ENCODE data around the gene MYO1D.
"Not testable (repeated sequence)": the region's sequence is repeated elsewhere in the genome, so short reads cannot be mapped to it uniquely, and the experiment has no call there.

The MYO1D gene

GRCh38 chr17:32876417-32877163 is at the start of gene MYO1D:
Gene MYO1D (minus strand): TSS chr17:32877124. CDS start chr17:32876872, 252 bp downstream.
- DNase-seq = peak; percentile 78 to 81

- no peak for DNase-seq
These were observed 49.3 kb upstream of the MYO1D start for GRCh38 chr17:32926183-32926582.

GRCh38 chr17:32923905-32924304 is 47.0 kb upstream of the MYO1D start:
- not testable (repeated sequence) for DNase-seq

DNA sequence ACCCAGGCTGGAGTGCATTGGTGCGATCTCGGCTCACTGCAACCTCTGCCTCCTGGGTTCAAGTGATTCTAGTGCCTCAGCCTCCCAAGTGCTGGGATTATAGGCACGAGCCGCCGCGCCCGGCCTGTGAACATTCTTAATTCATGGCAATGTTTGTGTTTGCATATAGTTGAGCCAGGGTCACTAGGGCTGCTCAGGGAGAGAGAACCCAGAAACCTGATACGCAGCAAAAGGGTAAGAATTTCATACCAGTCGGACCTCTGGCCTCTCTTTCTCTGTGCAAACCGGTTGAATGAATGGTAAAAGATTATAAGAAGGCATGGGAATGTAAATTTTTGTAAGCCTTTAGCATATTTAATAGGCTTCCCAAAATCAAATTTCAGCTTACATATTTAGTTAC is 44.1 kb upstream of the MYO1D start:
- no peak for DNase-seq

GRCh38 chr17:32920293-32920692 is 43.4 kb upstream of the MYO1D start:
- no peak for DNase-seq

GRCh38 chr17:32919876-32920275 is 43.0 kb upstream of the MYO1D start:
- DNase-seq = not testable (repeated sequence)

GRCh38 chr17:32917842-32918241 is 40.9 kb upstream of the MYO1D start:
- no peak for DNase-seq

GRCh38 chr17:32917081-32917480 is 40.2 kb upstream of the MYO1D start:
- DNase-seq = no peak

DNA sequence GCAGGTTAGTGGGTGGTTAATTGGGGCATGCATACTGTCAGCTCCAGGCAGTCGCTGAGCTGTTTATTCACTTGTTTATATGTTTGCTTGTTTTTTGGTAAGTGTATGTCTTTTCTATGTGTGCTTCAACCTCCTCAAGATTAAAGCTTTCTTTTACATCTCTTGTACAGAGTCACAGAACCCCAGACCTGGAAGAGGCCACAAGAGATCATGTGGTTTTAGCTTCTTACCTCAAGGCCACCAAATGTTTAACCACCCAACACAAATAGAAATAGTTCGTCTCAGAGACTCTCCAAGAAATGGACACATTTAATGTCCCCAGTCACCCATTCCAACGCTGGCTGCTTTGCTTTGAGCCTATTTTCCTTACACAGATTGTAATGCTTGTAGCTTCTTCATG is 39.2 kb upstream of the MYO1D start:
- DNase-seq = no peak

DNA sequence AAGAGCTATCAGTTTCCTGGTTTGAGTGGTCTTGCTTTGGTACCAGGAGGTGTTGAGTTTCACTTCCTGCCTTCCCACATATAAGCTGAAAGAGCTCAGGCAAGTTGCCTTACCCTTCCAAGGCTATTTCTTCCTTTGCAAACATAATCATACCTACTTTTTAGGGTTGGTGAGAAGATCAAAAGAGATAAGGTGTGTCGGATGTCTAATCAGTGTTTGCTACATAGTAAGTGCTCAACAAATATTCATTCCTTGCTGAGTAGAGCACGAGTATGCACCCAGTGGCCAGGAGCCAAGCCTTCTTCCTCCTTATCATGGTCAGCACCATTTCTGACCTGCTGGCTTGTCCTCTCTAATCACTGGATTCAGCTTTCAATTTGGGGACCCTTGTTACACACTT is 38.3 kb upstream of the MYO1D start:
- DNase-seq = no peak

DNA sequence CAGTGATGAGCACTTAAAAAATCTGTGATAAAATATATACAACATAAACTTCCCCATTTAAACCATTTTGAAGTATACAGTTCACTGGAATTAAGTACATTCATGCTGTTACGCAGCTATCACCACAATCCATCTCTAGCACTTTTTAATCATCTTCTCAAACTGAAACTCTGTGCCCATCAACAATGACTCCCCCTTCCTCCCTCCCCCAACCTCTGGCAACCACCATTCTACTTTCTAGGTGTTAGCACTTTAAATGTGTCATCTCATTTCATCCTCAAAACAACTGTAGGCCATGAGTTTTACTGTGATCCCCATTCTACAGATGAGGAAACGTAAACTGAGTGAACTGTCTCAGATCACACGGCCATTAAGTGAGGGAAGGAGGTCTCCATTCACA is 37.3 kb upstream of the MYO1D start:
- no peak for DNase-seq

DNA sequence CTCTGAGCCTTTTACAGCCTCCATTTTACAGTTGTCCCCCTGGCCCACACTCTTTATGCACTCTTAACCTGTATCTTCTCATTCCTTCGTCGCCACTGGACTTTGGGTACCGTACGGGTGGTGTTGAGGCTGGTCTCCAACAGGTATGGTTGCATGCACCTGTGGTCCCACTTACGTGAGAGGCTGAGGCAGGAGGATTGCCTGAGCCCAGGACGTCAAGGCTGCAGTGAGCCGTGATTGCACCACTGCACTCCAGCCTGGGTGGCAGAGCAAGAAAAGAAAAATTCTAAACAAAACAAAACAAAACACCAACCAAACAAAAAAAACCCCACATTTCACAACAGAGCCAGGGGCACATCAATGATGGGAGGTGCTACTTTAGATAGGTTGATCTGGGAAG is 36.7 kb upstream of the MYO1D start:
- DNase-seq = no peak

DNA sequence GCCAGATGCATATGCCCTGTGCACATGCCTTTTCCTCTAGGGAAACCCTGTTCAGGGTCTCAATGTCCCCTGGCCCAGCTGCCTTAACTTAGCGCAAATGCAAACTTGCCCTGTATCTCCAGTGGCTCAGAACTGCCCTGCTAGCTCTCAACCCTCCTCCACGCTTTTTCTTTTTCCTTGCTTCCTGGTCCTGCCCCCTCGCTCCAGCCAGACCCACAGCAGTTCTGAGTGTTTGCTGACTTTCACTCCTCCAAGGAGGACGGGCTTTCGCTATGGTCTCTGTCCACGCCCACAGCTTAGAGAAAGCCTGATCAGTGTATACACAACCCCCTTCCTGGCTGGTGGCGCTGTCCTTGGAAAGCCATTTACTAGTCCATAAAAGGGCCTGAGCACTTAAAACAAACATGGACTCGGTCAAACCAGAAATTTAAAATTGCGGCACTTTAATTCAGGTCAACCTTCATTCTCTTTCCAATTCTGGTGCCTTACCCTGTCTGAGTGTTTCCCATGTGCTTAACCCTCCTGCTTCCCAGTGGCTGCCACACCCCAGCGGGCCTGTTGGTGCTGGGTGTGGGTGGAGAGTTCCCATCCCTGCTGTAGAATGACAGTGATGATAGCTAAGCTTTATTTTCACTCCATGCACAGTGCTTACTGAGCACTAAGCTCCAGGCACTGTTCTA is 35.4 kb upstream of the MYO1D start:
- no peak for DNase-seq

- DNase-seq = no peak
These were observed 33.8 kb upstream of the MYO1D start for GRCh38 chr17:32910769-32911168.

GRCh38 chr17:32909787-32910369 is 33.0 kb upstream of the MYO1D start:
- peak; percentile 28 to 31 for DNase-seq

- DNase-seq = no peak
These were observed 30.7 kb upstream of the MYO1D start for GRCh38 chr17:32907583-32907982.

DNA sequence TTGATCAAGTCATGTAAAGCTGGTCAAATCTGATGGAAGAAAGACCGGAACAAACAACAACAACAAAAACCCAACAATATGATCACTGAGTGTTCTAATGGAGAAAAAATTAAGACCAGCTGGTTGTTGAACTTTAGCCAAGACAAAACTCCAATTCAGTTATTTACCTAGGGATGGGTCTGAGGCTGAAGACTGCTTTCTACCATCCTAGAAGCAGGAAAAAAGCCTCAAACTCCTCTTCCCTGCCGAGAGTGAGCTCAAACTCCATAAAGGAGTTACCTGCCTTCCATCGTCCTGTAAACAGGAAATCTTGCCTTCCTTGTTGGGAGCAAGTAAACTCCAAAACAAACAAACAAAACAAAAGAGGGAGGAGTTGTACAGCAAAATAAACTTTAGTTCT is 28.0 kb upstream of the MYO1D start:
- no peak for DNase-seq

DNA sequence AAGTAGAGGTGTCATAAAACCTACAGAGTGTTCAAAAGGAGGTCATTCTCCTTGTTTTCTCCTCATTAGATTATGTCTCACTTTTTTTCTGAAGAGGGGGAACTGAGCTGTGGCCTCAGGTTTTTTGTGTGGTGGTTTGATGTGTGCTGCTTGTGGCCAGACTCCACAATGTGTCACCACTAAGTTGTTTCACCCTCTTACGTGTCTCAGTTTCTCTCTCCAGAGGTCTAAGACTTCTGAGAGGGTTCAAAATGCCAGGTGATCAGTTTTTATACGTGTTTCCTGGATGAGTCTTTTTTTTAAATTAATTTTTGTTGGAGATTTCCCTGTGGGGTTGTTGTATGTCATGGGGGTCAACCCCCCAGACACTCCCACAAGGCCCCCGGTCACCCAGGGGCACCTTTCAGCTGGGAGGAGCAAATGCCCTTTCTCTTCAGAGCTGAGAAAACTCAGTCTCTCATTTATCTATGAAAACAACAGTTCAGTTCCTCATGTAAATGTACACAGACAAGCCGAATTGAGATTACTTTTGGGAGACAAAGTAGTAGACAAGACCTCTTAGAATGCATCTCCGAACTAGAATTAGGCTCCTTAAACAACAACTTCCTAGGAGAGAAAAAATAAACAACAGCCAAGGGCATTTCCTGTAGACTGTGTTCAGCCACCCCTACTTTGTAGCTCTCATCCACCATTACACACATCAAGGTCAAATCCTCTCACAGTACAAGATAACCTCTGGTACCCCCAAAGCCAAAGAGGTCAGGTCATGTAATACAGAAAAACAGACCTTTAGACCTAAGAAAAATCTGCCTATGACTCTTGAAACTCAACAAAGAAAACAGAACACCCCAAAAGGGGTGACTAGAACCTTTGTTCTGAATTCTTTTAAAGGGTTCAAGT is 27.1 kb upstream of the MYO1D start:
- DNase-seq = no peak

- DNase-seq = no peak
These were observed 24.8 kb upstream of the MYO1D start for GRCh38 chr17:32901743-32902142.

GRCh38 chr17:32899236-32900013 is 22.5 kb upstream of the MYO1D start:
- no peak for DNase-seq

- no peak for DNase-seq
These were observed 19.8 kb upstream of the MYO1D start for GRCh38 chr17:32896647-32897258.

- DNase-seq = no peak
These were observed 17.3 kb upstream of the MYO1D start for GRCh38 chr17:32894245-32894644.
